Suprapubic skin (tissue), 4 donors: ENCODE measurements around the gene WBP2NL. TPM values are rescaled to one million over a fixed set of nuclear protein-coding genes. Genes with fewer than 3 reads are reported as not detected.

Experiments
- DNase-seq, 2 donors: peaks; one replicate each; pipeline ENCODE4 v3.0.0-alpha.2; 2019; ENCODE audit warnings: low spot score in 2 of 2
- H3K27ac ChIP-seq: fragments of 200-600 bp; sonication (generic); one replicate; pipeline ENCODE4 v1.5.1; 2019
- H3K27me3 ChIP-seq: fragments of 200-600 bp; sonication (generic); one replicate; pipeline ENCODE4 v1.5.1; 2019
- H3K36me3 ChIP-seq: fragments of 200-600 bp; sonication (generic); one replicate; pipeline ENCODE4 v1.5.1; 2019
- H3K4me1 ChIP-seq: fragments of 200-600 bp; sonication (generic); one replicate; pipeline ENCODE4 v1.5.1; 2019
- H3K4me3 ChIP-seq: fragments of 200-600 bp; sonication (generic); one replicate; pipeline ENCODE4 v1.5.1; 2019; ENCODE audit warnings: mild to moderate bottlenecking
- H3K9me3 ChIP-seq: fragments of 200-600 bp; sonication (generic); one replicate; pipeline ENCODE4 v1.5.1; 2019
- CTCF ChIP-seq, 2 donors: fragments of 200-600 bp in 1 of 2; fragments of 450-650 bp in 1 of 2; sonication (generic) in 1 of 2; IDR thresholded peaks; one replicate each; pipeline ENCODE4 v1.5.1; 2016 to 2019; ENCODE audit warnings: antibody characterized with exemption in 2 of 2, mild to moderate bottlenecking in 1 of 2, moderate library complexity in 1 of 2
- EP300 ChIP-seq: sonication (generic); formaldehyde crosslinking; IDR thresholded peaks from one replicate; pipeline ENCODE4 v1.6.1; 2017; ENCODE audit warnings: antibody characterized with exemption
- POLR2A ChIP-seq, 2 donors: fragments of 450-650 bp; IDR thresholded peaks; one replicate each; pipeline ENCODE4 v1.6.1; 2017; ENCODE audit warnings: antibody characterized with exemption in 2 of 2, mild to moderate bottlenecking in 2 of 2, moderate library complexity in 2 of 2
- POLR2AphosphoS5 ChIP-seq, 3 donors: sonication (generic); formaldehyde crosslinking; IDR thresholded peaks; one replicate each; pipeline ENCODE4 v1.6.1; 2017; ENCODE audit warnings: antibody characterized with exemption in 3 of 3
- WGBS: methylation state at CpG from one replicate; pipeline ENCODE4 v1.1.5; 2018; 5-methylcytosine and 5-hydroxymethylcytosine counted together
- total RNA-seq, 4 donors: library from RNA; depleted of rRNA; stranded (reverse); fragments of >200 nt; gene quantifications; one replicate each; pipeline ENCODE4 v1.1.0, GENCODE V29; 2016

WBP2NL gene
- total RNA-seq, 4 donors from 2014 or later: 0.76 to 9.6 (median 5.4) TPM

DNA sequence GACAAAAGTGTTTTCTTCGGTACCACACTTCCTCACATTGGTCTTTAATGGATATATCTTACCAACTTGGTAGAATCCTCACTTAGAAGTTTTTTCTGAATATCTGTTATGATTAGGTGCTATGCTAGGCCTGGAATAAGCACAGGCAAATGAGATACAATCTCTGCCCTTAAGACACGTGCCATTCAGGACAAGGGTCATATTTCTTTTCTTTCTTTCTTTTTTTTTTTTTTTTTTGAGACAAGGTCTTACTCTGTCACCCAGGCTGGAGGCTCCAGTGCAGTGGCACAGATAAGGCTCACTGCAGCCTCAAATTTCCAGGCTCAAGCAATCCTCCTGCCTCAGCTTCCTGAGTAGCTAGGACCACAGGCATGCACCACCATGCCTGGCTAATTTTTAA lies 23.0 kb downstream of the WBP2NL start:
- H3K9me3 ChIP-seq: no peaks in the 10 kb centered on the region
- no peak for DNase-seq
- H3K27ac ChIP-seq: no peak overlapping the region
- TF ChIP-seq CTCF (IDR thresholded peaks at IDR 0.05): no peak
- no peak for TF ChIP-seq POLR2A (IDR thresholded peaks at IDR 0.05)
- TF ChIP-seq EP300: no peak
- TF ChIP-seq POLR2AphosphoS5 (IDR thresholded peaks at IDR 0.05): no peak
- no peaks in the 10 kb centered on the region for H3K36me3 ChIP-seq
- H3K4me1 ChIP-seq: no peaks in the 10 kb centered on the region
- no peak overlapping the region for H3K4me3 ChIP-seq
- WGBS: 87% methylated on average over 2 of the region's 2 CpGs
- no peaks in the 10 kb centered on the region for H3K27me3 ChIP-seq

GRCh38 chr22:42022162-42022847 lies 23.7 kb downstream of the WBP2NL start:
- DNase-seq: no peak
- Histone ChIP-seq H3K27me3 (no peaks in the 10 kb centered on the region), H3K36me3 (no peaks in the 10 kb centered on the region), H3K4me1 (no peaks in the 10 kb centered on the region), H3K4me3 (no peak overlapping the region), H3K9me3 (no peaks in the 10 kb centered on the region), H3K27ac (no peak overlapping the region)
- TF ChIP-seq POLR2AphosphoS5 (IDR thresholded peaks at IDR 0.05) (no peak), EP300 (no peak), CTCF (IDR thresholded peaks at IDR 0.05) (no peak), POLR2A (IDR thresholded peaks at IDR 0.05) (no peak)
- WGBS: 66% methylated on average over 2 of the region's 2 CpGs

- no peak for DNase-seq
- Histone ChIP-seq H3K4me3 (no peak overlapping the region), H3K27me3 (no peaks in the 10 kb centered on the region), H3K36me3 (no peaks in the 10 kb centered on the region), H3K27ac (no peak overlapping the region), H3K4me1 (no peaks in the 10 kb centered on the region), H3K9me3 (no peaks in the 10 kb centered on the region)
- WGBS: 36% methylated on average over 1 of the region's 1 CpG
- TF ChIP-seq POLR2A (IDR thresholded peaks at IDR 0.05) (no peak), POLR2AphosphoS5 (IDR thresholded peaks at IDR 0.05) (no peak), CTCF (IDR thresholded peaks at IDR 0.05) (no peak), EP300 (no peak)
Measured at GRCh38 chr22:42025421-42025820, 26.8 kb downstream of the WBP2NL start.

DNA sequence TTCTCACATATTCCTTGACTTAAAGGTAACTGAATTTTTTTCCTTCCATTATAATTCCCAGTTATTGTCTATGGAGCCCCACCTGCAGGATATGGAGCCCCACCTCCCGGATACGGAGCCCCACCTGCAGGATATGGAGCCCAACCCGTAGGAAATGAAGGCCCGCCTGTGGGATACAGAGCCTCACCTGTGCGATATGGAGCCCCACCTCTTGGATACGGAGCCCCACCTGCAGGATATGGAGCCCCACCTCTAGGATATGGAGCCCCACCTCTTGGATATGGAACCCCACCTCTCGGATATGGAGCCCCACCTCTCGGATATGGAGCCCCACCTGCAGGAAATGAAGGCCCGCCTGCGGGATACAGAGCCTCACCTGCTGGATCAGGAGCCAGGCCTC lies 28.1 kb downstream of the WBP2NL start:
- no peak for TF ChIP-seq POLR2AphosphoS5 (IDR thresholded peaks at IDR 0.05)
- no peaks in the 10 kb centered on the region for H3K9me3 ChIP-seq
- no peaks in the 10 kb centered on the region for H3K4me1 ChIP-seq
- no peak overlapping the region for H3K4me3 ChIP-seq
- no peak overlapping the region for H3K27ac ChIP-seq
- no peak for DNase-seq
- no peaks in the 10 kb centered on the region for H3K27me3 ChIP-seq
- 90% methylated on average over 10 of the region's 10 CpGs for WGBS
- H3K36me3 ChIP-seq: no peaks in the 10 kb centered on the region

- peaks cover 5% of the 10 kb centered on the region for H3K36me3 ChIP-seq
- WGBS: 99% methylated on average over 5 of the region's 5 CpGs
- H3K9me3 ChIP-seq: peaks cover 5% of the 10 kb centered on the region
- H3K4me1 ChIP-seq: no peaks in the 10 kb centered on the region
- no peak for DNase-seq
- H3K27me3 ChIP-seq: no peaks in the 10 kb centered on the region
- no peak overlapping the region for H3K27ac ChIP-seq
- TF ChIP-seq EP300 (no peak), POLR2AphosphoS5 (IDR thresholded peaks at IDR 0.05) (no peak), POLR2A (IDR thresholded peaks at IDR 0.05) (no peak)
- H3K4me3 ChIP-seq: no peak overlapping the region
Measured at GRCh38 chr22:42033263-42034181, 34.9 kb downstream of the WBP2NL start.

DNA sequence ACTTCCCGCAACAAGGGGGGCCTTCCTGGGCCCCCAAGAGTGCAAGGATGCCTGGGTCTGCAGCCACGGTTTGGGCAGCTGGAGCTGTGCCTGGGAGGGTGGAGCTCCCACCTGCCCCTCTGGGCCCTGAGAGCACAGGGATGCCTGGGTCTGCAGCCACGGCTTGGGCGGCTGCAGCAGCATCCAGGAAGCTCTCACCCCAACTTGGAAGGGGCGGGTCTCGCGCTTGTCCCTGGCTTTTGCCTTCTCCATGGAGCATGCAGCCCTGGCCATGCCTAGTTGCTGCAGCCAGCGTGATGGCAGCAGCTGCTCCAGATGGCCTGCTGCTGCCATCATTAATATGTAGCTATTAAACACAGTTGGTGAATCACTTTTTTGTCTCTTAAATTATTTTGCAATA lies 36.7 kb downstream of the WBP2NL start:
- Histone ChIP-seq H3K4me1 (no peaks in the 10 kb centered on the region), H3K36me3 (peaks cover 5% of the 10 kb centered on the region), H3K27ac (no peak overlapping the region), H3K9me3 (peaks cover 5% of the 10 kb centered on the region), H3K4me3 (no peak overlapping the region), H3K27me3 (no peaks in the 10 kb centered on the region)
- TF ChIP-seq EP300: no peak
- no peak for TF ChIP-seq POLR2A (IDR thresholded peaks at IDR 0.05)
- TF ChIP-seq CTCF (IDR thresholded peaks at IDR 0.05): no peak
- no peak for TF ChIP-seq POLR2AphosphoS5 (IDR thresholded peaks at IDR 0.05)
- WGBS: 90% methylated on average over 6 of the region's 8 CpGs
- no peak for DNase-seq
